IPS-20b (cell line): ENCODE results near the gene SYNDIG1.

Experiments used
- H3K27ac ChIP-seq: one replicate; pipeline ENCODE4 v1.5.1; 2013; ENCODE audit warnings: low read length
- H3K27me3 ChIP-seq: 2 replicates; pipeline ENCODE4 v1.6.1; 2013; ENCODE audit warnings: mild to moderate bottlenecking, low read length, inconsistent platforms; ENCODE audit not compliant: insufficient read depth
- H3K36me3 ChIP-seq: 2 replicates; pipeline ENCODE4 v1.6.1; 2013; ENCODE audit warnings: low read depth, mild to moderate bottlenecking, inconsistent platforms, low read length, moderate library complexity; ENCODE audit not compliant: insufficient read depth
- H3K4me1 ChIP-seq: 2 replicates; pipeline ENCODE4 v1.6.1; 2013; ENCODE audit warnings: mild to moderate bottlenecking, control low read depth, inconsistent platforms, low read length, moderate library complexity; ENCODE audit not compliant: insufficient read depth
- H3K4me3 ChIP-seq: 2 replicates; pipeline ENCODE4 v1.5.1; 2013; ENCODE audit warnings: mild to moderate bottlenecking, low read length, inconsistent platforms
- H3K9ac ChIP-seq: 2 replicates; pipeline ENCODE4 v1.6.1; 2013; ENCODE audit warnings: low read depth, mild to moderate bottlenecking, inconsistent platforms, low read length, moderate library complexity
- H3K9me3 ChIP-seq: 2 replicates; pipeline ENCODE4 v1.6.1; 2013; ENCODE audit warnings: mild to moderate bottlenecking, low read depth, low read length, inconsistent platforms; ENCODE audit not compliant: insufficient read depth

The SYNDIG1 gene

GRCh38 chr20:24519476-24519875, 50.0 kb downstream of the SYNDIG1 start:
- no peak overlapping the region for H3K9ac ChIP-seq
- H3K4me3 ChIP-seq: no peak overlapping the region

GRCh38 chr20:24521032-24521431, 51.6 kb downstream of the SYNDIG1 start:
- H3K4me3 ChIP-seq: no peak overlapping the region
- no peaks in the 10 kb centered on the region for H3K36me3 ChIP-seq
- no peak overlapping the region for H3K27ac ChIP-seq
- no peaks in the 10 kb centered on the region for H3K27me3 ChIP-seq
- H3K4me1 ChIP-seq: no peaks in the 10 kb centered on the region
- no peaks in the 10 kb centered on the region for H3K9me3 ChIP-seq
- H3K9ac ChIP-seq: no peak overlapping the region

More at GRCh38 chr20:24519476-24519875, 50.0 kb downstream of the SYNDIG1 start:
- H3K9me3 ChIP-seq: no peaks in the 10 kb centered on the region
- no peaks in the 10 kb centered on the region for H3K27me3 ChIP-seq
- no peak overlapping the region for H3K27ac ChIP-seq
- H3K4me1 ChIP-seq: no peaks in the 10 kb centered on the region
- H3K36me3 ChIP-seq: no peaks in the 10 kb centered on the region

GRCh38 chr20:24522452-24523330, 53.3 kb downstream of the SYNDIG1 start:
- no peak overlapping the region for H3K27ac ChIP-seq
- H3K4me3 ChIP-seq: no peak overlapping the region
- H3K4me1 ChIP-seq: no peaks in the 10 kb centered on the region; the same call in 1 of the 2 replicates
- H3K9ac ChIP-seq: no peak overlapping the region
- H3K36me3 ChIP-seq: no peaks in the 10 kb centered on the region
- no peaks in the 10 kb centered on the region for H3K27me3 ChIP-seq
- no peaks in the 10 kb centered on the region for H3K9me3 ChIP-seq

- H3K4me3 ChIP-seq: no peak overlapping the region
- no peak overlapping the region for H3K9ac ChIP-seq
- no peaks in the 10 kb centered on the region; the same call in 1 of the 2 replicates for H3K4me1 ChIP-seq
- H3K27me3 ChIP-seq: no peaks in the 10 kb centered on the region
- no peaks in the 10 kb centered on the region for H3K36me3 ChIP-seq
- no peak overlapping the region for H3K27ac ChIP-seq
- no peaks in the 10 kb centered on the region for H3K9me3 ChIP-seq
These were observed 54.2 kb downstream of the SYNDIG1 start for GRCh38 chr20:24523661-24524060.

- Histone ChIP-seq H3K36me3 (no peaks in the 10 kb centered on the region), H3K9ac (no peak overlapping the region), H3K4me1 (no peaks in the 10 kb centered on the region; the same call in 1 of the 2 replicates), H3K27me3 (no peaks in the 10 kb centered on the region), H3K9me3 (no peaks in the 10 kb centered on the region), H3K27ac (no peak overlapping the region), H3K4me3 (no peak overlapping the region)
These were observed 59.3 kb downstream of the SYNDIG1 start for GRCh38 chr20:24528583-24529368.

- Histone ChIP-seq H3K27ac (no peak overlapping the region), H3K9ac (no peak overlapping the region), H3K4me1 (no peaks in the 10 kb centered on the region; the same call in 1 of the 2 replicates), H3K9me3 (no peaks in the 10 kb centered on the region), H3K27me3 (no peaks in the 10 kb centered on the region), H3K4me3 (no peak overlapping the region), H3K36me3 (no peaks in the 10 kb centered on the region)
These were observed 59.9 kb downstream of the SYNDIG1 start for GRCh38 chr20:24529369-24529719.

GRCh38 chr20:24530131-24530680, 60.8 kb downstream of the SYNDIG1 start:
- no peak overlapping the region for H3K4me3 ChIP-seq
- no peak overlapping the region for H3K9ac ChIP-seq
- H3K27me3 ChIP-seq: no peaks in the 10 kb centered on the region
- no peaks in the 10 kb centered on the region for H3K36me3 ChIP-seq
- H3K9me3 ChIP-seq: no peaks in the 10 kb centered on the region
- no peak overlapping the region for H3K27ac ChIP-seq
- no peaks in the 10 kb centered on the region; the same call in 1 of the 2 replicates for H3K4me1 ChIP-seq

GRCh38 chr20:24531202-24531601, 61.8 kb downstream of the SYNDIG1 start:
- H3K27ac ChIP-seq: no peak overlapping the region
- H3K36me3 ChIP-seq: no peaks in the 10 kb centered on the region
- H3K4me3 ChIP-seq: no peak overlapping the region
- H3K27me3 ChIP-seq: no peaks in the 10 kb centered on the region
- no peaks in the 10 kb centered on the region; the same call in 1 of the 2 replicates for H3K4me1 ChIP-seq
- no peak overlapping the region for H3K9ac ChIP-seq
- no peaks in the 10 kb centered on the region for H3K9me3 ChIP-seq

GRCh38 chr20:24531631-24532419, 62.4 kb downstream of the SYNDIG1 start:
- no peaks in the 10 kb centered on the region for H3K27me3 ChIP-seq

GRCh38 chr20:24533449-24533848, 64.0 kb downstream of the SYNDIG1 start:
- Histone ChIP-seq H3K27ac (no peak overlapping the region), H3K27me3 (no peaks in the 10 kb centered on the region), H3K36me3 (no peaks in the 10 kb centered on the region; the same call in 1 of the 2 replicates), H3K9me3 (no peaks in the 10 kb centered on the region), H3K4me1 (no peaks in the 10 kb centered on the region), H3K4me3 (no peak overlapping the region), H3K9ac (no peak overlapping the region)

More at GRCh38 chr20:24531631-24532419, 62.4 kb downstream of the SYNDIG1 start:
- H3K27ac ChIP-seq: no peak overlapping the region
- H3K9me3 ChIP-seq: no peaks in the 10 kb centered on the region
- H3K4me1 ChIP-seq: no peaks in the 10 kb centered on the region; the same call in 1 of the 2 replicates
- H3K4me3 ChIP-seq: no peak overlapping the region
- H3K9ac ChIP-seq: no peak overlapping the region
- no peaks in the 10 kb centered on the region for H3K36me3 ChIP-seq

GRCh38 chr20:24534282-24534681, 64.9 kb downstream of the SYNDIG1 start:
- Histone ChIP-seq H3K9me3 (no peaks in the 10 kb centered on the region), H3K9ac (no peak overlapping the region), H3K4me3 (no peak overlapping the region), H3K36me3 (no peaks in the 10 kb centered on the region; the same call in 1 of the 2 replicates), H3K4me1 (no peaks in the 10 kb centered on the region), H3K27ac (no peak overlapping the region), H3K27me3 (no peaks in the 10 kb centered on the region)
